SU-DHL-6 (cell line): Measurements from ENCODE around the gene GSDME.

Experiments
- EZH2phosphoT487 ChIP-seq: fragments of 200-600 bp; sonication (generic), shearing (Covaris generic); conservative IDR thresholded peaks from 2 replicates; pipeline ENCODE4 v1.6.1; 2018; ENCODE audit warnings: mild to moderate bottlenecking, antibody characterized with exemption, low read length, moderate library complexity, mixed read lengths
- TF ChIP-seq, protein P1 (sequence below): fragments of 200-600 bp; sonication (generic); IDR thresholded peaks from one replicate; pipeline ENCODE4 v1.5.1; 2017; ENCODE audit warnings: antibody characterized with exemption, mild to moderate bottlenecking, low read length, moderate library complexity; ENCODE audit not compliant: insufficient read depth, poor library complexity, severe bottlenecking

DNA sequence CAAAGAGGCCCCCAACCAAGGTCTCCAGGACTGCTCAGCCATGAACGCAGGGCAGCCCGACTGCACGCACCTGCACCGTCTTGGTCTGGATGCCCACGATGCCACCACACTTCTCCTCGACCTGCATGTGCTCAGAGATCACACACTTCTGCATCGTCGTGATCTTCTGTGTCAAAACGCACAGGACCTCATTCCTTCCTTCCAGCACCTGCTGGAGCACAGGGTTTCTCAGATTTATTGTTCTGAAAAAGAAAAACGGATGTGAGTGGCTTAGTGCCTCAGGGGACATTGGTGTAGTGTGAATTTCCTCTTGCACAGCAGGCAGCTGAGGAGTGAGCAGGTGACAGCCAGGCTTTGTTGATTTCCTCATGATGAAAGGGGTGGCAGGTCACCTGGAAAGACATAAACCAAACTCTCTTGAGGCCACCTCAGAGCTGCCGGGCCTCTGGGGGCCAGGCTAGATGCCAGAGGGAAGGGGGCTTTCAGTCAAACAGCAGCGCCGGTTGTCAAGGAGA is 38.2 kb downstream of the GSDME start:
- TF ChIP-seq, protein P1, sequence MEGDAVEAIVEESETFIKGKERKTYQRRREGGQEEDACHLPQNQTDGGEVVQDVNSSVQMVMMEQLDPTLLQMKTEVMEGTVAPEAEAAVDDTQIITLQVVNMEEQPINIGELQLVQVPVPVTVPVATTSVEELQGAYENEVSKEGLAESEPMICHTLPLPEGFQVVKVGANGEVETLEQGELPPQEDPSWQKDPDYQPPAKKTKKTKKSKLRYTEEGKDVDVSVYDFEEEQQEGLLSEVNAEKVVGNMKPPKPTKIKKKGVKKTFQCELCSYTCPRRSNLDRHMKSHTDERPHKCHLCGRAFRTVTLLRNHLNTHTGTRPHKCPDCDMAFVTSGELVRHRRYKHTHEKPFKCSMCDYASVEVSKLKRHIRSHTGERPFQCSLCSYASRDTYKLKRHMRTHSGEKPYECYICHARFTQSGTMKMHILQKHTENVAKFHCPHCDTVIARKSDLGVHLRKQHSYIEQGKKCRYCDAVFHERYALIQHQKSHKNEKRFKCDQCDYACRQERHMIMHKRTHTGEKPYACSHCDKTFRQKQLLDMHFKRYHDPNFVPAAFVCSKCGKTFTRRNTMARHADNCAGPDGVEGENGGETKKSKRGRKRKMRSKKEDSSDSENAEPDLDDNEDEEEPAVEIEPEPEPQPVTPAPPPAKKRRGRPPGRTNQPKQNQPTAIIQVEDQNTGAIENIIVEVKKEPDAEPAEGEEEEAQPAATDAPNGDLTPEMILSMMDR, result no peak
- no peak for TF ChIP-seq EZH2phosphoT487
